Chondrocyte (in vitro differentiated cells): ENCODE measurements around the gene KCNJ1. TPM values are rescaled to one million over a fixed set of nuclear protein-coding genes. Genes with fewer than 3 reads are reported as not detected.
A peak's percentile ranks its signal among the peaks of the same experiment; 100 is the strongest.

ENCODE experiments used
- DNase-seq: peaks from one replicate; pipeline ENCODE4 v3.0.0; 2021; ENCODE audit warnings: mixed read lengths, low spot score
- H3K27ac Mint-ChIP-seq: one replicate; pipeline ENCODE4 v1.8.0; 2021; ENCODE audit warnings: mild to moderate bottlenecking, moderate library complexity, mixed read lengths; ENCODE audit not compliant: unreplicated experiment
- H3K27me3 Mint-ChIP-seq: 2 replicates; pipeline ENCODE4 v1.8.0; 2021; ENCODE audit warnings: low read depth, mixed read lengths
- H3K36me3 Mint-ChIP-seq: 2 replicates; pipeline ENCODE4 v1.8.0; 2021; ENCODE audit warnings: low read depth, mixed read lengths
- H3K4me1 Mint-ChIP-seq: 2 replicates; pipeline ENCODE4 v1.8.0; 2021; ENCODE audit warnings: low read depth, mild to moderate bottlenecking, mixed read lengths
- H3K4me3 Mint-ChIP-seq: one replicate; pipeline ENCODE4 v1.8.0; 2021; ENCODE audit warnings: mild to moderate bottlenecking, moderate library complexity, mixed read lengths; ENCODE audit not compliant: unreplicated experiment
- H3K9me3 Mint-ChIP-seq: 2 replicates; pipeline ENCODE4 v1.8.0; 2021; ENCODE audit warnings: low read depth, mixed read lengths
- total RNA-seq: library from RNA; stranded (reverse); gene quantifications from 3 replicates; pipeline ENCODE4 v1.2.1, GENCODE V29; 2021
- TF ChIP-seq, protein P1 (sequence below): fragments of 200-600 bp; sonication (generic); IDR thresholded peaks from 2 replicates; pipeline ENCODE4 v1.5.0; 2021; ENCODE audit warnings: antibody characterized with exemption, mild to moderate bottlenecking, moderate library complexity

Gene KCNJ1
- total RNA-seq, 1 donor from 2014 or later = not detected

DNA sequence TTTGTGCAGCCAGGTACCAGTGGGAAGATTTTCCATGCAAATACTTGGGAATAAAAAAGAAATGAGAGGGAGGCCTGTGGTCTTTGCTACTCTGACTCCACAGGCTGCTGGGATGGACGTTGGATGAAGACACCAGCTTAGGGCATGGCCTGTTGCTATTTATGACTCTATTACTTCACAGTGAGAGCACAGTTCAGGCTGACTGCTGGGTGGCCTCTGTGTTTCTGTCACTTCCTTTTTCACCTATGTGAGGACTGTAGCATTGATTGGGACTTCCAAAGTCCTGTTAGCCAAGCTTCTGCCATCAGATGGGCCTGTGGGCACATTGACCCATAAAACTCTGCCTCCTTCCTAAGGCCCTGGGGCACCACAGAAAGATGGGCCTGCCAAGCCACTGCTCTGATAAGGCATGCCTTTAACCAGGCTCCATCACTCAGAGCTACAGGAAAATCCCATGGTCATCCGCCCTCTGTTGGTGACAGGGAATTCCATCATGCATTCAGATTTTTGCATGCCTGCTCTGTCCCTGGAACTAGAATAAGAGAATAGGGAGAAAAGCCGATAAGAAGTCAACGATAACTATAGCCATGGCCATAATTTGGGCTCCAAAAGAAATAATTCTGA is 64.6 kb downstream of the KCNJ1 start:
- DNase-seq = no peak
- Mint-ChIP-seq H3K4me3 (no peak overlapping the region), H3K4me1 (peaks cover 49% of the 10 kb centered on the region), H3K27ac (no peak overlapping the region), H3K27me3 (no peaks in the 10 kb centered on the region), H3K36me3 (peaks cover 7% of the 10 kb centered on the region), H3K9me3 (no peaks in the 10 kb centered on the region)
- TF ChIP-seq, protein P1, sequence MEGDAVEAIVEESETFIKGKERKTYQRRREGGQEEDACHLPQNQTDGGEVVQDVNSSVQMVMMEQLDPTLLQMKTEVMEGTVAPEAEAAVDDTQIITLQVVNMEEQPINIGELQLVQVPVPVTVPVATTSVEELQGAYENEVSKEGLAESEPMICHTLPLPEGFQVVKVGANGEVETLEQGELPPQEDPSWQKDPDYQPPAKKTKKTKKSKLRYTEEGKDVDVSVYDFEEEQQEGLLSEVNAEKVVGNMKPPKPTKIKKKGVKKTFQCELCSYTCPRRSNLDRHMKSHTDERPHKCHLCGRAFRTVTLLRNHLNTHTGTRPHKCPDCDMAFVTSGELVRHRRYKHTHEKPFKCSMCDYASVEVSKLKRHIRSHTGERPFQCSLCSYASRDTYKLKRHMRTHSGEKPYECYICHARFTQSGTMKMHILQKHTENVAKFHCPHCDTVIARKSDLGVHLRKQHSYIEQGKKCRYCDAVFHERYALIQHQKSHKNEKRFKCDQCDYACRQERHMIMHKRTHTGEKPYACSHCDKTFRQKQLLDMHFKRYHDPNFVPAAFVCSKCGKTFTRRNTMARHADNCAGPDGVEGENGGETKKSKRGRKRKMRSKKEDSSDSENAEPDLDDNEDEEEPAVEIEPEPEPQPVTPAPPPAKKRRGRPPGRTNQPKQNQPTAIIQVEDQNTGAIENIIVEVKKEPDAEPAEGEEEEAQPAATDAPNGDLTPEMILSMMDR = peak; percentile 77

DNA sequence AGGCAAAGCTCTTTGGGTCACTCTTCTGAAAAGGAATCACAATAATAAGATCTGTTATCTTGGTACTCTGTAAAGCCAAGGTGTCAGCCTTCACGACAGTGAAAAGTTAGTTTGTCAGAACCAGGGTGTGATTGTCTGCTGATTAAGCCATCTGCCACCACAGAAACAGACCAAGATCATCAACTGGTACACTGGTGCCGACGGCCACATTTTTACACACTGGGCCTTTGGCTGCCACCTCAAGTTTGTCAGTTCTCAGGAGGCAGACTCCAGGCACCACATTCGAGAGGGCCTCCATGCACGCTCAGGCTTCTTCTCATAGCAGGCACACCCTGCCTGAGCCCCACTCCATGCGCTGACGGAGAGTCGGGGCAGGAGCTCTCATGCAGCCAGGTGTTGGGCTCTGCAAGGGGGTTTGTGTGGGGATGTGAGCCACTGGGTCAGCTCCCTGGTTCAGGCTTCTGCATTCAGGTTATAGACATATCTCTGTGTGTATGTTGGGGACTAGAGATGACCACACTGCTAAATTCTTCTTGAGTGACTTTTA is 66.2 kb downstream of the KCNJ1 start:
- Mint-ChIP-seq H3K36me3 (peaks cover 9% of the 10 kb centered on the region), H3K4me1 (peaks cover 47% of the 10 kb centered on the region)

DNA sequence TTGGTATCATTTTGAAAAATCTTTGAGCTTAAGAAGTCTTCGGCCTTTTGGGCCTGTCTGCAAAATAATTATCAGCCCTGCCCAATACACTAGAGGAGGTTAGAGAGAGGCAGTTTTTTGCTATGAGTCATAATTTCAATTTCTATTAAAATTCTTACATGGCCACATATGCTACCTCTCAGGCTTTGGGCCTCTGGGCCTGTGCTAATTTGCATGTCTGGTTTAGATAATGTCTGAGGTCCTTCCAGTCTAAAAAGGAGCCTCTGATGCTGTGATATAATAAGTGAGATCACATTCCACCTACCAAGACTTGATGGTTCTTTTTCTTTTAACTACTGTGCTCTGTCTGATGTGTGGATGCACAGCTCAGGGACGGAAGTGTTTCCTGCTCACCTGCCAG is 70.8 kb downstream of the KCNJ1 start:
- peaks cover 3% of the 10 kb centered on the region for H3K9me3 Mint-ChIP-seq
- H3K27ac Mint-ChIP-seq = no peak overlapping the region
- H3K4me3 Mint-ChIP-seq = no peak overlapping the region
- no peaks in the 10 kb centered on the region for H3K27me3 Mint-ChIP-seq
- H3K4me1 Mint-ChIP-seq = peaks cover 24% of the 10 kb centered on the region
- H3K36me3 Mint-ChIP-seq = peaks cover 7% of the 10 kb centered on the region
- no peak for DNase-seq
- TF ChIP-seq, protein P1 = no peak

More for the DNA sequence above, 66.2 kb downstream of the KCNJ1 start:
- TF ChIP-seq, protein P1 = no peak
- no peak for DNase-seq
- Mint-ChIP-seq H3K27ac (no peak overlapping the region), H3K4me3 (no peak overlapping the region), H3K9me3 (peaks cover 3% of the 10 kb centered on the region), H3K27me3 (no peaks in the 10 kb centered on the region)

DNA sequence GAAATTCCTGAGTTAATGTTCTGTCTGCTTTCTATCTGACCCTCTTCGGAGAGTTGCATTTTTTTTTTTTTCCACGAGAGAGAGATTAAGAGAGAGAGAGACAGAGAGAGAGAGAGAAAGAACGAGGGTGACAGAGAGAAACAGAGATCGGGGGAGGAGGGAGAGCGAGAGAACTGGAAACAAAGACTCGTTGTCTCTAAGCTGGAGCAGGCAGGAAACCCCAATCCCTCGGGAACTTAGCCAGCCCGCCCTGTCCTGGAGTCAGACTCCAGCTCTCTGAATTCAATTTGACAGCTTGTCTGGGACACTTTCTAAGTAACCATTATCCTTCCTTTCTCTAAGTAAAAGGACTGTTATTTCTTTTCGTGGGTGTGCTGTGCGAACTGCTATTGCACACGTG is 76.9 kb downstream of the KCNJ1 start:
- DNase-seq = no peak
- TF ChIP-seq, protein P1 = no peak
- peaks cover 3% of the 10 kb centered on the region for H3K36me3 Mint-ChIP-seq
- peaks cover 26% of the 10 kb centered on the region for H3K4me1 Mint-ChIP-seq
- no peaks in the 10 kb centered on the region for H3K9me3 Mint-ChIP-seq
- H3K27ac Mint-ChIP-seq = peak overlapping the region; percentile 88
- H3K4me3 Mint-ChIP-seq = peak overlapping the region; percentile 58
- no peaks in the 10 kb centered on the region for H3K27me3 Mint-ChIP-seq

DNA sequence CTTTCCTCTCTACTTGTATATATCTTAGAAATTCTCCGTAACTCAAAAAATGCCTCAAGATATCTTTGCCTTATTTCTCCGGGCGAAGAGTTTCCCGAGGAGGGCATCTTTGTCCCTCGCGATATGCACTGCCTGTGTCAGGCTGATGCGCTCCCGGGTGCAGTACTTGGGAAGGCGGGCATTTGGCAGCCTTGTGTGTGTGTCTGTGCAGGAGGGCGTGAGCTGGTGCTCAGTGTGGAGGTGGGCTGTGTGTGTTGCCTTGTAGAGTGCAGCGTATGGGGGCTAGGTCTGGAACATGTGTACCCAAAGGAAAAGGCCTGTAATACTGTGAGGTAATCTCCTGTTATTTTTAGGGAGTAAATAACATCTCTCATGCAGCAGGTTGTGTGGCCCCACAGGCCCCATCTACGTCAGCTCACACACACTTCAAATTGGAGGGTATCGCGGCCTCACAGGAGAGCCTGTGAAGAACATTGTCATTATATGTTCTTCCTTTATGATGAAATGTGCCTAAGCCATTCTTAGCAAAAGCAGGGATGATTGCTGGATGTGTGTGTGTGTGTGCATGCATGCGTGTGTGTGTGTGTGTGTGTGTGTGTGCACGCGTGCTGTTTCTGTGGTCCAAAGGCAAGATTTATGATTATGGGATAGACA is 77.5 kb downstream of the KCNJ1 start:
- Mint-ChIP-seq H3K4me3 (peak overlapping the region; percentile 58), H3K27me3 (no peaks in the 10 kb centered on the region), H3K27ac (peak overlapping the region; percentile 88), H3K36me3 (peaks cover 3% of the 10 kb centered on the region), H3K9me3 (no peaks in the 10 kb centered on the region), H3K4me1 (peaks cover 26% of the 10 kb centered on the region)
- DNase-seq = no peak
- TF ChIP-seq, protein P1 = no peak

Other genes with a start within 250 kb of the KCNJ1 start
- 9.4 to 22.0 TPM (median 9.9 TPM) in 3 replicates for gene FLI1, start 173.2 kb downstream of the KCNJ1 start, total RNA-seq
- gene KCNJ5, start 24.1 kb upstream of the KCNJ1 start, total RNA-seq = 0.15 to 0.18 TPM in 2 of 3 replicates, not detected in the other
- gene TP53AIP1, start 75.6 kb upstream of the KCNJ1 start, total RNA-seq = 0.17 TPM in 1 of 3 replicates, not detected in the others